ENCODE data around the gene TNFRSF1A. TPM values are rescaled to one million over a fixed set of nuclear protein-coding genes. Genes with fewer than 3 reads are reported as not detected.

The TNFRSF1A gene
- total and polyA plus RNA-seq, 4 donors, result 36.9 to 144 (median 88.4) TPM

- H3K36me3 ChIP-seq (ENCODE audit: control insufficient read depth in 4 of 4, insufficient read depth in 3 of 4, low read depth in 1 of 4, low read length in 3 of 4), result no peaks in the 10 kb centered on the region
- H3K27me3 ChIP-seq (ENCODE audit: control insufficient read depth in 4 of 4, insufficient read depth in 4 of 4, low read length in 3 of 4), result no peaks in the 10 kb centered on the region
- no peak overlapping the region for H3K4me3 ChIP-seq (ENCODE audit: low read depth in 1 of 3, low read length in 3 of 3)
- H3K4me1 ChIP-seq (ENCODE audit: control insufficient read depth in 4 of 4, insufficient read depth in 4 of 4, low read length in 3 of 4), result peaks cover 7 to 31% (median 20%) of the 10 kb centered on the region in 4 donors
- 55% methylated on average over 8 of the region's 8 CpGs for WGBS
- peak overlapping the region in 1 of 2 donors; percentile 15 for H3K27ac ChIP-seq (ENCODE audit: low read depth in 1 of 2, low read length in 2 of 2)
- H3K9me3 ChIP-seq (ENCODE audit: control insufficient read depth in 4 of 4, low read length in 3 of 4), result no peaks in the 10 kb centered on the region
- TF ChIP-seq RAD21 (IDR thresholded peaks at IDR 0.05) (peak in 1 of 2 donors; percentile 3), NR2F2 (IDR thresholded peaks at IDR 0.05) (peak; percentile 68), REST (IDR thresholded peaks at IDR 0.05) (no peak)
- no peak overlapping the region for H3K9ac ChIP-seq (ENCODE audit: low read depth in 1 of 2, low read length in 2 of 2)
- no peak for DNase-seq (ENCODE audit: low spot score)
These were observed 30.6 kb upstream of the TNFRSF1A start for GRCh38 chr12:6372403-6373003.

- 46% methylated on average over 15 of the region's 15 CpGs for WGBS
- Histone ChIP-seq H3K27ac (ENCODE audit: low read depth in 1 of 2, low read length in 2 of 2) (no peak overlapping the region), H3K27me3 (ENCODE audit: control insufficient read depth in 4 of 4, insufficient read depth in 4 of 4, low read length in 3 of 4) (no peaks in the 10 kb centered on the region), H3K36me3 (ENCODE audit: control insufficient read depth in 4 of 4, insufficient read depth in 3 of 4, low read depth in 1 of 4, low read length in 3 of 4) (no peaks in the 10 kb centered on the region), H3K4me1 (ENCODE audit: control insufficient read depth in 4 of 4, insufficient read depth in 4 of 4, low read length in 3 of 4) (peaks cover 3 to 30% (median 12%) of the 10 kb centered on the region in 4 donors), H3K9me3 (ENCODE audit: control insufficient read depth in 4 of 4, low read length in 3 of 4) (no peaks in the 10 kb centered on the region), H3K9ac (ENCODE audit: low read depth in 1 of 2, low read length in 2 of 2) (no peak overlapping the region), H3K4me3 (ENCODE audit: low read depth in 1 of 3, low read length in 3 of 3) (no peak overlapping the region)
- TF ChIP-seq YY1 (IDR thresholded peaks at IDR 0.05) (no peak), RAD21 (IDR thresholded peaks at IDR 0.05) (peak; percentile 5 to 65), ZBTB33 (IDR thresholded peaks at IDR 0.05) (no peak), FOXA2 (IDR thresholded peaks at IDR 0.05) (no peak), CTCF (IDR thresholded peaks at IDR 0.05; ENCODE audit: low read depth, low read length, missing input control) (peak; percentile 31), HNF4A (conservative IDR thresholded peaks at IDR 0.05) (no peak), TAF1 (conservative IDR thresholded peaks at IDR 0.05) (no peak)
- DNase-seq (ENCODE audit: low spot score), result peak; percentile 60
These were observed 29.3 kb upstream of the TNFRSF1A start for GRCh38 chr12:6370994-6371754.

All from liver (tissue), 9 donors.